ENCODE data around the gene TH.

TH gene

GRCh38 chr11:2193099-2193887 is 21.7 kb upstream of the TH start:
- H4K20me1 ChIP-seq (ENCODE audit: insufficient read depth, low read length, poor library complexity, severe bottlenecking) = no peaks in the 10 kb centered on the region
- no peaks in the 10 kb centered on the region for H3K36me3 ChIP-seq (ENCODE audit: insufficient read depth, low read length)
- no peak overlapping the region for H2AFZ ChIP-seq (ENCODE audit: low read length)
- no peaks in the 10 kb centered on the region for H3K79me2 ChIP-seq (ENCODE audit: insufficient read depth, low read length)
- no peaks in the 10 kb centered on the region for H3K9me2 ChIP-seq (replicated peaks; ENCODE audit: low read depth, low read length)
- no peaks in the 10 kb centered on the region for H3F3A ChIP-seq (ENCODE audit: low read depth)
- H3K9ac ChIP-seq (ENCODE audit: low read depth, low read length, poor library complexity, severe bottlenecking) = no peak overlapping the region
- peaks cover 3% of the 10 kb centered on the region for H3K4me1 ChIP-seq (ENCODE audit: insufficient read depth, low read length, poor library complexity, severe bottlenecking)
- no peak overlapping the region for H3K4me2 ChIP-seq (ENCODE audit: low read depth, low read length, poor library complexity, severe bottlenecking)
- H3K4me3 ChIP-seq (ENCODE audit: low read length, poor library complexity, severe bottlenecking) = no peak overlapping the region
- TF ChIP-seq, protein P1, sequence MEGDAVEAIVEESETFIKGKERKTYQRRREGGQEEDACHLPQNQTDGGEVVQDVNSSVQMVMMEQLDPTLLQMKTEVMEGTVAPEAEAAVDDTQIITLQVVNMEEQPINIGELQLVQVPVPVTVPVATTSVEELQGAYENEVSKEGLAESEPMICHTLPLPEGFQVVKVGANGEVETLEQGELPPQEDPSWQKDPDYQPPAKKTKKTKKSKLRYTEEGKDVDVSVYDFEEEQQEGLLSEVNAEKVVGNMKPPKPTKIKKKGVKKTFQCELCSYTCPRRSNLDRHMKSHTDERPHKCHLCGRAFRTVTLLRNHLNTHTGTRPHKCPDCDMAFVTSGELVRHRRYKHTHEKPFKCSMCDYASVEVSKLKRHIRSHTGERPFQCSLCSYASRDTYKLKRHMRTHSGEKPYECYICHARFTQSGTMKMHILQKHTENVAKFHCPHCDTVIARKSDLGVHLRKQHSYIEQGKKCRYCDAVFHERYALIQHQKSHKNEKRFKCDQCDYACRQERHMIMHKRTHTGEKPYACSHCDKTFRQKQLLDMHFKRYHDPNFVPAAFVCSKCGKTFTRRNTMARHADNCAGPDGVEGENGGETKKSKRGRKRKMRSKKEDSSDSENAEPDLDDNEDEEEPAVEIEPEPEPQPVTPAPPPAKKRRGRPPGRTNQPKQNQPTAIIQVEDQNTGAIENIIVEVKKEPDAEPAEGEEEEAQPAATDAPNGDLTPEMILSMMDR (conservative IDR thresholded peaks at IDR 0.05; ENCODE audit: low read length) = no peak
- no peak for TF ChIP-seq EZH2phosphoT487 (IDR thresholded peaks at IDR 0.05; ENCODE audit: borderline replicate concordance)
- peaks cover 8% of the 10 kb centered on the region for H3K27me3 ChIP-seq (ENCODE audit: insufficient read depth, low read length, poor library complexity, severe bottlenecking)
- no peaks in the 10 kb centered on the region for H3K9me3 ChIP-seq (ENCODE audit: insufficient read depth, low read depth, low read length)

DNA sequence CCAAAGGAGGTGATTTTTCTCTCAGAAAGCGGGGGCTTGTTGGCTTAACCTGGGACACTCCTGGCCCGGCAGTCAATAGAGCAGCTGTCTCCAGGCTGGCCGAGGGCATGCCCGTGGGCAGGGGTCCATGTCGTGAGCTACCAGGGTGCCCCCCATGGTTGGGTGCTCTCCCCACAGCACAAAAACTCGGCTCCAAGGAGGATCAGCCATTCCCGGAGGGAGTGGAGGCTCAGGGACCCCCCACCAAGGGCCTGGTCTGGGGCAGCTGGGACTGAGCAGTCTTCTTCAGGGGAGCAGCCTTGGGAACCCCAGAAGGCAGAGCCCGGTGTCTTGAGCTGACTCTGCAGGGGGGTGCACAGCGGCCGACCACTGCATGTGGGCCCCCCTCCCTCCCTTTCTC is 20.8 kb upstream of the TH start:
- TF ChIP-seq, protein P1 (conservative IDR thresholded peaks at IDR 0.05; ENCODE audit: low read length) = no peak
- TF ChIP-seq EZH2phosphoT487 (IDR thresholded peaks at IDR 0.05; ENCODE audit: borderline replicate concordance) = no peak
- Histone ChIP-seq H3K9ac (ENCODE audit: low read depth, low read length, poor library complexity, severe bottlenecking) (no peak overlapping the region), H3K27me3 (ENCODE audit: insufficient read depth, low read length, poor library complexity, severe bottlenecking) (peaks cover 8% of the 10 kb centered on the region), H3K36me3 (ENCODE audit: insufficient read depth, low read length) (no peaks in the 10 kb centered on the region), H3K9me3 (ENCODE audit: insufficient read depth, low read depth, low read length) (no peaks in the 10 kb centered on the region), H3K4me3 (ENCODE audit: low read length, poor library complexity, severe bottlenecking) (no peak overlapping the region), H2AFZ (ENCODE audit: low read length) (no peak overlapping the region), H3K4me1 (ENCODE audit: insufficient read depth, low read length, poor library complexity, severe bottlenecking) (peaks cover 3% of the 10 kb centered on the region), H3K9me2 (replicated peaks; ENCODE audit: low read depth, low read length) (no peaks in the 10 kb centered on the region), H3K79me2 (ENCODE audit: insufficient read depth, low read length) (no peaks in the 10 kb centered on the region), H3K4me2 (ENCODE audit: low read depth, low read length, poor library complexity, severe bottlenecking) (no peak overlapping the region), H3F3A (ENCODE audit: low read depth) (no peaks in the 10 kb centered on the region), H4K20me1 (ENCODE audit: insufficient read depth, low read length, poor library complexity, severe bottlenecking) (no peaks in the 10 kb centered on the region)

DNA sequence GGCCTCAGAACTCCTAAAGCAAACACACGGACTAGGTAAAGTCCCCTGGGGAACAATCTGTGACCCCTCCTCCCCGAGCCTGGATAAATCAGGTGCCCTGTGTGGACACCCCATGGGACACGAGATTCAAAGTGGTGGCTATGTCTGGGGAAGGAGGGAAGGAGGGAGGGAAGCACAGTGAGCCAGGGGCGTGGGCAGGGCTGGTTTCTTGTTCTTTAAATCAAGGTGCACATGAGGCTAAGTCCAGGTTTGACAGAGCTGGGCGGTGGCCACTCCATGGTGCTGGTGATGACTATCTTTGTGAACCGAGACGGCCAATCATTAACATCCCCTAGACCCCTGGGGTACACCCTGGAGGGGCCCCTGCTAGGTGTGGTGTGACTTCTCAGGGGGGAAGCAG is 20.3 kb upstream of the TH start:
- H3K9me2 ChIP-seq (replicated peaks; ENCODE audit: low read depth, low read length) = no peaks in the 10 kb centered on the region
- no peaks in the 10 kb centered on the region for H3K36me3 ChIP-seq (ENCODE audit: insufficient read depth, low read length)
- no peaks in the 10 kb centered on the region for H4K20me1 ChIP-seq (ENCODE audit: insufficient read depth, low read length, poor library complexity, severe bottlenecking)
- H3K9me3 ChIP-seq (ENCODE audit: insufficient read depth, low read depth, low read length) = no peaks in the 10 kb centered on the region
- H3K27me3 ChIP-seq (ENCODE audit: insufficient read depth, low read length, poor library complexity, severe bottlenecking) = peaks cover 7% of the 10 kb centered on the region
- H3F3A ChIP-seq (ENCODE audit: low read depth) = no peaks in the 10 kb centered on the region
- H3K9ac ChIP-seq (ENCODE audit: low read depth, low read length, poor library complexity, severe bottlenecking) = no peak overlapping the region
- no peaks in the 10 kb centered on the region for H3K79me2 ChIP-seq (ENCODE audit: insufficient read depth, low read length)
- H3K4me1 ChIP-seq (ENCODE audit: insufficient read depth, low read length, poor library complexity, severe bottlenecking) = peaks cover 3% of the 10 kb centered on the region
- no peak overlapping the region for H3K4me3 ChIP-seq (ENCODE audit: low read length, poor library complexity, severe bottlenecking)
- H3K4me2 ChIP-seq (ENCODE audit: low read depth, low read length, poor library complexity, severe bottlenecking) = no peak overlapping the region
- no peak overlapping the region for H2AFZ ChIP-seq (ENCODE audit: low read length)
- TF ChIP-seq, protein P1 (conservative IDR thresholded peaks at IDR 0.05; ENCODE audit: low read length) = no peak
- TF ChIP-seq EZH2phosphoT487 (IDR thresholded peaks at IDR 0.05; ENCODE audit: borderline replicate concordance) = no peak
